Inflammatory macrophage treated with lipopolysaccharide for 1 hour (primary cell): ENCODE measurements around the gene PRR19.
"Not testable (repeated sequence)": the region's sequence is repeated elsewhere in the genome, so short reads cannot be mapped to it uniquely, and the experiment has no call there.

Source experiments
- DNase-seq, 2 donors: peaks; one replicate each; pipeline ENCODE4 v3.0.0-alpha.2; 2020 to 2022

Gene PRR19, protein sequence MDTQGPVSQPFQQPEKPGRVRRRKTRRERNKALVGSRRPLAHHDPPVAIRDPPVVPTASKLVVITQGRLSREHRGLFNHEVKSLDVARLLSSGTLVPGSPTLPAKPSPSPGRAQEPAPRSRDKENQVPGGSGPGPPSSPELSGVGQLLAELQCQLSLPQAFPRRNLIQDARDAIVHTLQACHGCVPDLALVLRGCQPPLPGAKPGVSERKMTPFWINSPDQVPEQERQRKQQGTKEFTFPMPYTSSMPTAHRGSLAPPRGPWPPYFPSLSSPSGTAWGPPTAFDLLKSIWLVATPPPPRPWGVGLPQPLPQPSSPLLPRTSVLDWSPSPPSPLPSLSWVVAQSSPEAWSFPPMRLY

DNA sequence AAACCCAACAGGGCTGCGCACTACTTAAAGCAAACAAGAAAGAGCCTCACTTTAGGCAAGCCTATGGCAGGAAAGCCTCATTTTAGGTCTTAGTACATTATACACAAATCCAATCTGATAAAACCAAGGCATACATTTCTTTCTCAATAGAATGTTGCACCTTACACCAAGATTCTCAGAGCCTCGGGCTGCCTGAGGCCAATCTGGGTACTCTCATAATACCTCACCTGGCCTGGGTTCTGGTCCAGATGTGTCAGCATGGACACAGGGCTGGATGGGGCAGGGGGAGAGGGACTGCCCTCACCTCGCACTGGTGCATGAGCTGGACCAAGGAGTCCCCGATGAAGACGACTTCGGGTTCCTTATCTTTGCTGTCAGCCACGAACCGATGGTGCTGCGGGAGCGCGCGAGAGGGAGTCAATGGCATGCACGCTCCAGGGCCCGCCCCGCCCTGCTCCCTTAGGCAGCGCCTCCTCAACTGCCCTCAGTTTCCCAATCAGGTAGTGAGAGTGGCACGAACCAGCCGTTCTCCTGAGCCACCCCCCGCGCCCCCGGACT, at the start of gene PRR19:
PRR19 (plus strand) TSS at position 487 of the 558 bp plus-strand sequence. CDS start 7,453 bp downstream, outside the sequence.
- DNase-seq: no peak

DNA sequence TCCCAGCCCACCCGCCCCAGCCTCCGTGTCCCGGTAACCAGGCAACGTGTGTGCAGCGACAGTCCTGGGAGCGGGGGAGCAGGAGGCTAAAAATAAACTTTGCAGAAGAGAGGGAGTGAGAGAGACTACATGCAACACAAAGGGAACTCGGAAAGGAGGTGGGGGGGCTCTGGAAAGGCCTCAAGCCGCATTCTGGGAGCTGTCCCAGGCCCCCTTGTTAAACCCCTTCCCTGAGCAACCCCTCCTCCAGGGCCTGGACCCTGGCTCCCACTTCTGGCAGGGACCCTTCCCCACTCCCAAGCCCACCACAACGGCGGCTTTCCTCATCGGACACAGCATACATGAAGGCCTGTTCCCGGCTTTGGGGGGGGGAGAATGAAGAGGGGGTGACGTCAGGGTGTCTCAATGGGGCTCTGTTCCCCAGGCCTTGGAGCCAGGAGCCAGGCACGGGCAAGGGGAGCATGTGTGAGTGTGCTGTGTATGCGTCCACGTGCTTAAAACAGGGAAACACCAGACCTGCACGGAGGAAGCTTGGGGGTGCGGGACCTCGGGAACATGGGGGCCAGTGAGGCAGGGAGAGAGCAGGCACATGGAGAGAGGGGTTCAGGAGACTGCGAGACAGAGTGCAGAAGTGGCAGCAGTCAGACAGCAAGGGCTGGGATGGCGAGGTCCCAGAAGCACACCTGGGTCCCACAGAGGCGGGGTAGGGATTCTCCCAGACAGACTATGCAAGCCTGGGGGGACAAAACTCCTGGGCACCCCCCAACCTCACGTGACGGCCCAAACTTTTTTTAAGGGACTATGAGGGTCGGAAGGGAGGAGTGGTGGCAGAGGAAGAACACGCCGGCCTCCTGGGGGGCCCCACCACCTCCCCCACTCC, 49.3 kb upstream of the PRR19 start:
- DNase-seq: peak; percentile 8 to 19

DNA sequence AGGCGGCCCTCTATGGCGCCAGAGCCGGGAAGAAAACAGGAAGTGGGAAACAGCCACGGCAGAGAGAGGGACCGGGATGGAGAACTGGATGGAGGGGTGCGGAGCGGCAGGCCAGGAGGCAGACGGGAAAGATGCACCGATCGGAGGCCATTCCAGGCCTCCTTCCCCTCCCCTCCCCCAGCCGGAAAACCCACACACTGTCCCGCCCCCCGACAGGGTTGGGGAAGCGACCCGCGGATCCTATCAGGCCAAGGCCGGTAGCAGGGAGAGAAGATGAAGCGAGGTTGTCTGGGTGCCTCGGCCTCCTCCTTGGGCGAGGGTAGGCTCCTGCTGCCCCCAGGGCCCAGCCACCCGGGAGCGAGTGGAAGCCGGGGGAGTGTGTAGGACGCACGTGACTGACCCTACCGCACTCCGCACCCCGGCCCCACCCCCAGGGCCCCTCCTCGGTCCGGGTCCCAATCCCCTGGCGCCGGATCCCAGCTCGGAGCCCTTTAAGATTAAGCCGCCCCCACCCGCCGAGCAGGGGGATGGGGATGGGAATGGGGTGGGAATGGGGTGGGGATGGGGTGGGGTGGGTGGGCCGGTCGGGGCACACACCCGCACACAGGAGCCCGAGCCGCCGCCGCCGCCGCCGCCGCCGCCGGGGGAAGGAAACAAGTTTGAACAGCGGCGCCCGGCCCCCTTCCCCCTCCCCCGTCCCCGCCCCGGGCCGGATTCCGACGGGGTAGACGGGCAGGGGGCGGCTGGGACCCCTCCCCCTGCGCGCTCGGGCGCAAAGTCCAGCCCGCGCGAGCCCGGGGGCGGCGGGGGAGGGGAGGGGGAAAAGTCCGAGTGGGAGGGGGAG, 48.5 kb upstream of the PRR19 start:
- DNase-seq: peak in 1 of 2 donors; percentile 30

DNA sequence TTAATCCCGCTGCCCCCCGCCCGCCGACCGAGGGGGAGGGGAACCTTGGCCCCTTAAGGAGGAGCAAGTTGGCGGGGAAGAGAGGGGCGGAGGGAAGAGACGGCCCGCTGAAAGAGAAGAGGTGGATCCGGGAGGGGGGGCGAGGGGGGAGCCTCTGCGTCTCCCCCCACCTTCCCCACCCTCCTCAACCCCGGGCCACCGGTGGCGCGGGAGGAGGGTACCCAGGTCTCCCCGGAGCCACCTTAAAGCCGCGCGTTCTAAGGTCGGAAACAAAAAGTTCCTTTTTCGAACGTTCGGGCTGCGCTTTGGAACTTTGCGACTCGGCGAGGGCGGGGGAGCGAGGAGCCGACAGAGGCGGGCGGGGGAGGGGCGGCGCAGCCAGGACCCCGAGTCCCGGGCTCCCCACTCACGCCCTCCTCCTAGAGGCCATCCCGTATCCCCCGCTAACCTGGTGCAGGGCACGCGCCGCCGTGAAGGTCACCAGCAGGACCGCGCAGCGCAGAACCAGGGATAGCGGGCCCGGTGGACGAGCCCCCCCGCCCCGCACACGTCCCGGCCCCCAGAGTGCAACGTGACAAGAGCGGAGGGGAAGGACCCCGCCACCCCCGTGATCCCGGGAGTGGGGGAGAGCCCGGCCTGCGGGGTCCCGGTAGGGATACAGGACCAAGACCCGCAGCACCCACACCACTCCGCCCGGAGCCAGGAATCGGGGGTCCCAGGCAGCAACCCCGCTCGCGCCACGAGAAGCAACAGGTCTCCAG, 47.7 kb upstream of the PRR19 start:
- DNase-seq: peak; percentile 59 to 74

DNA sequence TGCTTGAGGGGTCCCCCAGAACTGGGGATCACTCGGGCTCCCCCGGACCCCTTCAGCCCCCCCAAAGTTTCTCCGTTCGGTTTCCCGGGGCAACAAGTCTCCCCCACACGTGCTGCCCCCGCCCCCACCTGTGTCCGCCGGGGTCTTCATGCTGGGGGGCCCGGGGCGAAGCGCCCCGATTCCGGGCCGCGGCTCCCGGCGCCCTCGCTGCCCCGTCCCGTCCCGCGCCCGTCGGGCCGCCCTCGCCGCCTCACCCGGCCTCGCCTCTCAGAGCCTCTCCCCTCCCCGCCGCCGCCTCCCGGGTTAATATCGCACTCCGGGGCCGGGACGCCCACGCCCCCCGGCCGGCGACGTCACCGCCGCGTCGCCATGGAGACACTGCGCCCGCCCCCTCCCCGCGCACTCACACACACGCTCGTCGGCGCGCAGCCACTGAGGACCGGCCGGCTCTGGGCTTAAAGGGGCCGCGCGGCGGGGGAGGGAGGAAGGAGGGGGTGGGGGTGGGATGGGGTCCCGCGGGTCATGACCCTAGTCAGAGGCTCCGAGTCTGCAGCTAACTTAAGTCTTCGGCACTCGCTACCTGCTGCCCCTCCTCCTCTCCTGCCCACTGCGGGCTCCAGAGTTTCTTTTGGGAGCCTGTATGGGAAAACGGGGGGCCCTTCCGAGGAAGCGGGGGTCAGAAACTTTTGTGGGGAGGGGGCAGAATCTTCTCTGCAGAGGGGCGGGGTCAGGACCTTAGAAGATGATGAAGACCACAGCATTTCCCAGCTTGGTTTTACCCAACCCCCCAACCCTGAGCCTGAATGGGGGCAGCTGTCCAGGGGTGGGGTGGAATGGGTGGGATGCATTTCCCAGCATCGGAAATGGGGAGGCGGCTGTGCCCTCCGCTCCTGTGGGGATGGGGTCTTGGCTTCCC, 46.8 kb upstream of the PRR19 start, which contains the start of gene ERF:
ERF (minus strand) TSS at position 279 of the 916 bp plus-strand sequence; CDS start at position 150, 129 bp downstream.
- peak; percentile 84 to 97 for DNase-seq

DNA sequence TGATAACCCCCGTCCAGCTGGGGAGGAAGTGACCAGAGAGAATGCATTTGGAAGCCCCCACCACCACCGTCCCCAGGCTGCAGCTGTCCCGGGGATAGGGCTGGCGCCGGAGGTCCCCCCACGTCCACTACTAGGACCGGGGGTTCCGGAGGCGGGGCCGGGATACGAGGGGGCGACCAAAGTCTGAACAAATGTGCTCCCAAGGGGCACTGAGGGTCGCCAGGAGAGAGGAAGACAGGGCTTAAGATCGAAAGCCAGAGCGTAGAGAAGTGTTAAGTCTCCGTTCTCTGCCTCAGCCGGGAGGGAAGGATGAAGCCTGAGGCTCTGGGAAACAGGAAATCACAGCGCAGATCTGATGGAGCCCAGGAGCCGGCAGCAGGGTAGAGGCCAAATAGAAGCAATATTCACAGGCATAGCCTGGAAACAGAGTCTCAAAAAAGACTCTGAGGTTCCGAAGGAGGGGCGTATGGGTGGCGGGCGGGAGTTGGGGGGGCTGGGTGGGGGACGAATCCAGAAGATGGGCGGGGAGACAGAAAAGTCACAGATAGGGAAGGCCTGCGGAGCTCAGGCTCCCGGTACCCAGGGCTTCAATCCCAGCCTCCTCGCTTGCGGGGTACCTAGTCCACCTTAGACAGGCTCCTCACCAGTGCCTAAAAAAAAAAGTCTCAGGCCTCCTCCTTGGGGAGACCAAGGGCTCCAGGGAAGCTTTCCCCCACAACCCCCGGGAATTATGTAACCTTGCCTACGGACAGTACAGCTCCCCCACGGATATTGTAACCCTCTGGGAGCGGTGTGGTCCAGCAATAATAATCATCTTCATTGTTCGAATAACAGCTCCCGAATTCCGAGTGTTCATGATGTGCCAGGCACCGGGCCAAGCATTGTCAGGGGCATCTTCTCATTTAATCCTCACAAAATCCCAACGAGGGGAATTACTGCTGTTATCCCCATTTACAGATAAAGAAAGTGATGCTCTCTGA, 45.9 kb upstream of the PRR19 start:
- DNase-seq: no peak

DNA sequence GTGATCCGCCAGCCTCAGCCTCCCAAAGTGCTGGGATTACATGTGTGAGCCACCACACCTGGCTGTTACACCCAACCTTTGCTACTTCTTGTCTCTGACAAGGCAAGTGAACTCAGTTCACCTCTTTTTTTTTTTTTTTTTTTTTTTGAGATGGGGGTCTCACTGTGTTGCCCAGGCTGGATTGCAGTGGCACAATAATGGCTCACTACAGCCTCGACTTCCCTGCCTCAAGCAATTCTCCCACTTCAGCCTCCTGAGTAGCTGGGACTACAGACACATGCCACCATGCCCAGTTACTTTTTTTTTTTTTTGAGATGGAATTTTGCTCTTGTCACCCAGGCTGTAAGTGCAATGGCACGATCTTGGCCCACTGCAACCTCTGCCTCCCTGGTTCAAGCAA, 44.1 kb upstream of the PRR19 start:
- not testable (repeated sequence) for DNase-seq

DNA sequence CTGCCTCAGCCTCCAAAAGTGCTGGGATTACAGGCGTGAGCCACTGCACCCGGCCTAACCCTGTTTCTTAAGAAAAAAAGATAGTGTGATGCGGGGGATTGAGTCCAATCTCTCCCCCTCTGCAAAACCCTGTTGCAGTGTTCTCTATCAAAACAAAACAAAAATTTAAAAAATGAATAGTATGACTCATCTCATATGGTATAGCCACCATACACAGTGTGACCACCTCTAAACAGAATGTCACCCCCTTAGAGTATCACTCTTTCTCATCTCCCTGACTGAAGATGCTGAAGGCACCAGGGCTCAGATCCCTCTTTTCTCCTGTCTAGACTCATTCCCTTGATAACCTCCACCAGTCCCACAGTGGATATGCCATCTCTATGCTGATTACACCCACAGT, 40.2 kb upstream of the PRR19 start:
- no peak for DNase-seq

DNA sequence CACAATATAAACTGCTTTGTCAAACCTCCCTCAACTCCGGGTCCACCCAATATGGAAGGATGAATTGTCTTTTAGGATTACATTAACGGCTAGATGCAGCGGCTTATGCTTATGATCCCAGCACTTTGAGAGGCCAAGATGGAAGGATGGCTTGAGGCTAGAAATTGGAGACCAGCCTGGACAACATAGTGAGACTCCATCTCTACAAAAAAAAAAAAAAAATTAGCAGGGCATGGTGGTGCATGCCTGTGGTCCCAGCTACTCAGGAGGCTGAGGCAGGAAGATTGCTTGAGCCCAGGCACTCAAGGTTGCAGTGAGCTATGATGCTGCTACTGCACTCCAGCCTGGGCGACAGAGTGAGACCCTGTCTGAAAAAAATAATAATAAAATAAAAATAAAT, 35.8 kb upstream of the PRR19 start:
- not testable (repeated sequence) for DNase-seq

DNA sequence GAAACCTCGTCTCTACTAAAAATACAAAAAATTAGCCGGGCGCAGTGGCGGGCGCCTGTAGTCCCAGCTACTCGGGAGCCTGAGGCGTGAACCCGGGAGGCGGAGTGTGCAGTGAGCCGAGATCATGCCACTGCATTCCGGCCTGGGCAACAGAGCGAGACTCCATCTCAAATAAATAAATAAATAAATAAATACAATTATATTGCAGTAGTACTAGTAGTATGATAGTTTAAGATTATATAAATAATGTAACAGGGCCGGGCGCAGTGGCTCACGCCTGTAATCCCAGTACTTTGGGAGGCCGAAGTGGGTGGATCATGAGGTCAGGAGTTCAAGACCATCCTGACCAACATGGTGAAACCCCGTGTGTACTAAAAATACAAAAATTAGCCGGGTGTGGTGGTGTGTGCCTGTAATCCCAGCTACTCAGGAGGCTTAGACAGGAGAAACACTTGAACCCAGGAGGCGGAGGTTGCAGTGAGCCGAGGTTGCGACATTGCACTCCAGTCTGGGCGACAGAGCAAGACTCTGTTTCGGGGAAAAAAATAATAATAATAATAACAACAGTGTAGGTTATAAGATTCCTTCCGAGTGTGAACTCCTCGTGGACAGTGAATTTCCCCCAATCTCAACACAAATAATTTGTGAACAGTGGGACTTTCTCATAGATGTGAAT, 34.9 kb upstream of the PRR19 start:
- not testable (repeated sequence) for DNase-seq

DNA sequence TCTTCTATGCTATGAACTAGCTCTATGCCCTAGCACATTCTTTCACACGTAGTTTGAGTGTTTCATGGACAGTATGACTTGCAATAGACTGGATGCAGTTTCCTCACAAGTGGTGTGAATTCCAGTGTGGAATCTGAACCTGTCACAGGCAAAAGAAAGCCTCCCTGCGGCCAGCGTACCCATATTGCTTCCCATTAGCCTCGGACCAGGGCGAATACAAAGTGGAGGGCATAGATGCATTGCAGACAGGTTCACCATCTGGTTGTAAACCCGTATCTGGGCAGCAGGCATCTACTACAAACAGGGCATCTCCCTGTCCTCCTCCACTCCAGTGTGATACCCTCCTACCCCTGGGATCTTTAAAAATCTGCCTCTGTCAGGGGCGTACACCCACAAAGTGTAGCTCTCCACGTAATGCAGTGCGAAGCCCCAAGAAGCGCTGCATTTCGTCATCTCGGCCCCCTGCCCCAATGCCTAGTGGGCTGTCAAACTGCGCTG, 34.2 kb upstream of the PRR19 start:
- no peak for DNase-seq

DNA sequence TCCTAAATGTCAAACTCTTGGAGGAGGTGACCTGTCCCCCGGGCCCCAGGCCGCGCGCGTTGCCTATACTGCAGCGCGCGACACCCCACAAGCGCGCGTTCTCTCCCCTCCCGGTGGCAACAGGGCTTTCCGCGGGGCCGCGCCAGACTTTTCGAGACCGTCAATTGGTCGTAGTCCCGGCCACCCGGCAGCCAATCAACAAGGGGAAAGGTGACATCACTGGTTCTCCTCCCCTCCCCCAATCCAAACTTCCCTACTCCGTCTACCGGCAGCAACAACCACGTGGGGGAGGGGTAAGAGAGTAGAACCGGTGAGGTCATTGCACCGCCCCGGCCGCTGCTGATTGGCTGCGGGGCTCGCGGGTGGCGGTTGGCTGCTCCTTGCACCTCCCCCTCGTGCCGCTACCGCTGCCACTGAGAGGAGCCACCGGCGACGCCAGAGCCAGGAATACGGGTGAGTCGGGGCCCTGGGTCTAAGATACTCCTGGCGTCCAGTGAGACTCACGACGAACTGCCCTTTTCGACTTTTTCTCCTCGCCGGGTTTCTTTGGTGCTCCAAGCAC, 33.7 kb upstream of the PRR19 start:
- peak; percentile 99 to 100 for DNase-seq

DNA sequence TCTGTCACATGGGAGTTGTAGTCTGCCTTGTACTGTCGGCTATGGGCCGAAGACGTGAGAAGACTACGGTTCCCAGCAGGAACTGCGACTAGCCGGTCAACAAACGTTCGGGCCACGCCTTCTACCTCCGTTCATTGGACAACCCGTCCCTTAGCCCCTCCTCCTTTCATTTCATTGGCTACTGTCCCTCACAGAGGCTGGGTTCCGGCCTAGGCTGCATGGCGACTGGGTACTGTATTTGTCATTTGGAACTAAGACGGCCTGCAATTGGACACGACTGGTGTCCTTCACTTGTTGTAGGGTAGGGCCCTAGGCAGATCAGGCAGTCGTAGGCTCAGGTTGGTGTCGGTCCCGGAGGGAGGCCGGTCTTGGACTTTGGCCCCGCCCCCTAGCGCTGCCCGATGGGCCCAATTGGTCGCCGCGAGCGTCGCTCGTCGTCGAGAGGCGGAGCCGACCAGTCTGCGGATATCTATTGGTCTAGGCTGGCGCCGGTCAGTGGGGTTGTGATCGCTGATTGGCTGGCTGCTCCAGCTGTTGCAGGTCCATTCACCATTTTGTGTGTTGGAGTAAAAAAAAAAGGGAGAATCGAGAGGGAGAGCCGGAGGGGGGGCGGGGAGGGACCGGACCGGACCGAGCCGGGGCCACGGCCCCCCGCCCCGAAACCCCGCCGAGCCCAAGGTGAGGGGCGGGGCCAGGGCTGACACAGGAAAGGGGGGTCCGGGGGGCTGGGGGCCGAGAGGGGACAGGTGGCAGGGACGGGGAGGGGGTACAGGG, 33.0 kb upstream of the PRR19 start, which contains the start of gene CIC:
CIC (plus strand) TSS at position 549 of the 774 bp plus-strand sequence. CDS start 2,532 bp downstream, outside the sequence.
- peak; percentile 100 for DNase-seq

DNA sequence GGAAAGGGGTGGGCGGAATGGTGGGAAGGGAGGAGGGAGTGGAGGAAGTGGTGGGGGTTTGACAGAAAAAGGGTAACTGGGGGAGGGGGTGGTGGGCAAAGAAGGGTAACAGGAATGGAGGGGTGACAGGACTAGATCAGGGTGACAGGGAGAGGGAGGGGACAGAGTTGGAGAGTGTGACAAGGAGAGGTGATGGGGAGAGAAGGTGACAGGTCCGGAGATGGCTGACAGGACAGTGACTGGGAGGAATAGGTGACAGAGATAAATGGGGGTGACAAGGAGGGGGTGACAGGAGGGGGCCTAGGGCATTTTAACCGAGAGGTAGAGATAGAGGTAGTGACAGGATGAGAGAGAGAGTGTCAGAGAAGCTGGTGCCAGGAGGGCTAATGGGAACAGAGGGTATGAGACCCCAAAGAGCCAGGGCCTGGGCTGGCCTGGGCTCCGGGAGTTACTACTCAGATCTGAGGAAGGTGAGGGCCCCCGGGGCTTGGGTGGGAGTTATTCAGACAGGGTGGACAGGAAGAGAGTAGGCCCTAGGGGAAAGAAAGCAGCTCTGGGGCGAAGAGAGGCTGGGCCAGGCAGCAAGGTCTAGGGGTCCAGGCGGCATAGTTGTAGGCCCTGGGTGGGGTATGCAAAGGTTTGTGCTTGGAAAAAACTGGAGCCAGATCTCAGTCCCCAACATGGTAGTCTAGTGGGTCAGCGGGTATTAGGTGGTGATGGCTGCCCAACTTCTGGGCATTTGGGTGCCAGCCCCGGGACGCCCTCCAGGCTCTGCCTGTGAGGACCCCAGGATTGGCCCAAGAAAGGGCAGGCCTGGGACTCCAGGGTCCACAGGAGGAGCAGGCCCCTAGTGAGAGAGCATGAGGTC, 32.2 kb upstream of the PRR19 start:
- DNase-seq: no peak

DNA sequence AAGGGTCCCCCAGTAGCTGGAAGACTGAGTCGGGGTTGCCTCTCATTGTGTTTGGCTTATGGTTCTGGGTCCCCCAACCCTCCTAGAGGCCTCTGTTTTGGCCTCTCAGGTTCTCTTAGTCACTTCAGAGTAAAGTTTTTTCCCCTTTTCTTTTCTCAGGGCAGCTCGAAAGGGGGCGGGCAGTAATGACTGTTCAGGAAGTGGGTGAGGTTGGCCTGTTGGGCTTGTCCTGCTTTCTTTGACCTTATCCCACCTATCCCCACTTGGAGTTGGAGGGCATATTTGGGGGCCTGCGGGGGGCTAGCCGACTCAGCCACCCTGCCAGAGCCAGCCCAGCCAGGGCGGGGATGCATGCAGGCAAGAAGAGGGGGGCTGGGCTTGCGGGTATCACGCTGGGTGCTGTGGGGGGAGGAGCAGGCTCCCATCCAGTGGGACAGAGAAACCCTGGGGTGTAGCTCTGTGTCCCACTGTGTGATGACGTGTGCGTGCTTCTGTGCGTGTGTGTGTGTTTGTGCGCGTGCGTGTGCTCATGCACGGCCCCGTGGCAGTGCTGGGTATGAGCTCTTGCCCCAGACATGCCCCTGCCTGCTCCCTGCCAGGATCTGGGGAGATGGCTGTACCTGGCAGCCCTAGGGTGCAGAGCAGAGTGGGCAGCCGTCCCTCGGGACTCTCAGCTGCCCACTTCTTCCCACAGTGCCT, 31.4 kb upstream of the PRR19 start:
- DNase-seq: peak; percentile 58 to 71
